PC-9 (cell line): ENCODE results near the gene CRYBB3. TPM values are rescaled to one million over a fixed set of nuclear protein-coding genes. Genes with fewer than 3 reads are reported as not detected.

ENCODE experiments used
- Bru-seq: library from RNA; stranded (reverse); fragments of 400-500 nt; gene quantifications from one replicate; lab custom pipeline; 2021; lab: Mats Ljungman, UMichigan
- BruChase-seq, 2 experiments: library from RNA; stranded (reverse); fragments of 400-500 nt; gene quantifications; one replicate each; lab custom pipeline; 2021; lab: Mats Ljungman, UMichigan
- BruUV-seq: library from RNA; stranded (reverse); fragments of 400-500 nt; replicated peaks from 2 replicates; lab custom pipeline; 2021; lab: Mats Ljungman, UMichigan
- CTCF ChIA-PET: fragments of 300-600 bp; sonication (Branson Sonifier 250); formaldehyde crosslinking; loops from one replicate; lab custom pipeline; 2022; ENCODE audit warnings: antibody characterized with exemption; lab: Charles Lee
- POLR2A ChIA-PET: fragments of 300-600 bp; sonication (Branson Sonifier 250); formaldehyde crosslinking; loops from one replicate; lab custom pipeline; 2022; ENCODE audit warnings: antibody characterized with exemption; ENCODE audit not compliant: unreplicated experiment; lab: Charles Lee
- DNase-seq, 2 experiments: peaks; one replicate each; pipeline versions ENCODE4 v3.0.0 to v3.0.0-alpha.2; 2015 to 2022; ENCODE audit warnings: mixed read lengths in 1 of 2
- H2AFZ ChIP-seq: fragments of 200-600 bp; sonication (generic); 2 replicates; pipeline ENCODE4 v1.8.1; 2017; ENCODE audit warnings: antibody characterized with exemption
- H3F3A ChIP-seq: fragments of 200-600 bp; sonication (generic); 2 replicates; pipeline ENCODE4 v1.8.1; 2017; ENCODE audit warnings: antibody characterized with exemption, mild to moderate bottlenecking, low read depth; ENCODE audit not compliant: insufficient read depth
- H3K27ac ChIP-seq: fragments of 200-600 bp; sonication (generic); 2 replicates; pipeline ENCODE4 v1.6.1; 2016; ENCODE audit warnings: mixed run types
- H3K27me3 ChIP-seq: fragments of 200-600 bp; sonication (generic); 2 replicates; pipeline ENCODE4 v1.6.1; 2016; ENCODE audit warnings: low read depth, mixed run types; ENCODE audit not compliant: insufficient read depth
- H3K36me3 ChIP-seq: fragments of 200-600 bp; sonication (generic); 2 replicates; pipeline ENCODE4 v1.6.1; 2016; ENCODE audit warnings: low read depth, mixed run types
- H3K4me1 ChIP-seq: fragments of 200-600 bp; sonication (generic); replicated peaks from 2 replicates; pipeline ENCODE4 v1.6.1; 2016; ENCODE audit warnings: mixed run types; ENCODE audit not compliant: insufficient read depth
- H3K4me2 ChIP-seq: fragments of 200-600 bp; sonication (generic); 2 replicates; pipeline ENCODE4 v1.6.1; 2017; ENCODE audit warnings: mixed run types
- H3K4me3 ChIP-seq: fragments of 200-600 bp; sonication (generic); 2 replicates; pipeline ENCODE4 v1.6.1; 2016; ENCODE audit warnings: mixed run types
- H3K79me2 ChIP-seq: fragments of 200-600 bp; sonication (generic); 2 replicates; pipeline ENCODE4 v1.6.1; 2017; ENCODE audit warnings: low read depth, mixed run types
- H3K9me2 ChIP-seq: fragments of 200-600 bp; sonication (generic); 2 replicates; pipeline ENCODE4 v1.8.1; 2017; ENCODE audit warnings: mild to moderate bottlenecking; ENCODE audit not compliant: insufficient read depth
- H3K9me3 ChIP-seq: fragments of 200-600 bp; sonication (generic); 2 replicates; pipeline ENCODE4 v1.8.1; 2016; ENCODE audit warnings: low read depth; ENCODE audit not compliant: insufficient read depth
- H4K20me1 ChIP-seq: fragments of 200-600 bp; sonication (generic); 2 replicates; pipeline ENCODE4 v1.8.1; 2017; ENCODE audit not compliant: insufficient read depth
- CTCF ChIP-seq: fragments of 200-600 bp; sonication (generic); conservative IDR thresholded peaks from 2 replicates; pipeline ENCODE4 v1.6.1; 2017; ENCODE audit warnings: mixed run types, antibody characterized with exemption, mild to moderate bottlenecking, moderate library complexity
- EZH2 ChIP-seq: fragments of 200-600 bp; sonication (generic); IDR thresholded peaks from 2 replicates; pipeline ENCODE4 v1.8.0; 2017; ENCODE audit warnings: antibody characterized with exemption, low read depth
- intact Hi-C: fragments of 100-400 bp; cut with micrococcal nuclease; formaldehyde crosslinking; loops from one replicate; pipeline ENCODE4 v1.10.0; 2022; ENCODE audit not compliant: unreplicated experiment
- long read RNA-seq: library from polyadenylated mRNA; stranded (forward); transcript quantifications from one replicate; pipeline ENCODE4 v2.0.0, GENCODE V29; 2022
- total RNA-seq: library from RNA; stranded (reverse); gene quantifications from 2 replicates; pipeline ENCODE4 v1.2.3, GENCODE V29; 2021

Gene CRYBB3
- total RNA-seq = 0.85 and 2.1 TPM in 2 replicates
- Bru-seq, nascent RNA = percentile 72 among the genes with signal in this experiment
- percentile 69 among the genes with signal in this experiment for BruChase-seq, experiment 1, labeled RNA remaining after a 2-hour chase
- percentile 65 among the genes with signal in this experiment for BruChase-seq, experiment 2, labeled RNA remaining after a 6-hour chase
- long read RNA-seq = 0 reads

GRCh38 chr22:25199731-25200520 lies at the start of gene CRYBB3:
Gene CRYBB3, plus strand, starts transcription at chr22:25199858. Its CDS starts 1,539 bp downstream, at chr22:25201397.
- Histone ChIP-seq H4K20me1 (peaks cover 3% of the 10 kb centered on the region; the same call in 1 of the 2 replicates), H3F3A (peaks cover 2% of the 10 kb centered on the region; the same call in 1 of the 2 replicates), H3K4me2 (no peak within 1 kb of the TSS), H3K9me2 (no peaks in the 10 kb centered on the region), H3K9me3 (no peaks in the 10 kb centered on the region), H3K27ac (no peak within 1 kb of the TSS), H3K36me3 (no peaks in the 10 kb centered on the region), H3K4me1 (no peaks in the 10 kb centered on the region), H3K4me3 (no peak within 1 kb of the TSS), H2AFZ (no peak within 1 kb of the TSS), H3K79me2 (no peaks in the 10 kb centered on the region), H3K27me3 (no peaks in the 10 kb centered on the region)
- ChIA-PET POLR2A (no interaction called here), CTCF (no interaction called here)
- DNase-seq = no peak
- TF ChIP-seq EZH2 (no peak), CTCF (no peak)
- BruUV-seq = no TSS peak
- intact Hi-C loops = loop anchor here (10.0 kb wide), 1 partner anchor 575 kb away; no protein-coding TSS in a partner anchor

- BruUV-seq = no TSS peak
- H3K27ac ChIP-seq = peak overlapping the region; percentile 31
- CTCF ChIA-PET = interaction anchor here (0.5 kb wide), 2 partner anchors 43 to 184 kb away, joined by 3 read pairs; no protein-coding TSS in a partner anchor
Observed at GRCh38 chr22:25153961-25154666, 45.5 kb upstream of the CRYBB3 start.

More at GRCh38 chr22:25153961-25154666, 45.5 kb upstream of the CRYBB3 start:
- Histone ChIP-seq H2AFZ (no peak overlapping the region), H4K20me1 (peaks cover 8% of the 10 kb centered on the region), H3K4me1 (peaks cover 25% of the 10 kb centered on the region), H3K9me3 (no peaks in the 10 kb centered on the region), H3K27me3 (no peaks in the 10 kb centered on the region), H3F3A (peaks cover 23% of the 10 kb centered on the region), H3K4me2 (peak overlapping the region; percentile 60), H3K79me2 (peaks cover 6% of the 10 kb centered on the region; the same call in 1 of the 2 replicates), H3K9me2 (no peaks in the 10 kb centered on the region), H3K4me3 (no peak overlapping the region), H3K36me3 (no peaks in the 10 kb centered on the region)
- intact Hi-C loops = loop anchor here (5.0 kb wide), 1 partner anchor 42 kb away; no protein-coding TSS in a partner anchor
- TF ChIP-seq CTCF (no peak), EZH2 (no peak)
- peak; percentile 83 to 90 for DNase-seq
- POLR2A ChIA-PET = interaction anchor here (0.6 to 0.7 kb wide), 3 partner anchors 25 to 27 kb away, joined by 3 to 7 read pairs (median 6); no protein-coding TSS in a partner anchor
